AG10803 (cell line): ENCODE results near the gene GRAMD1B.

Source experiments
- DNase-seq: peaks from one replicate; pipeline ENCODE4 v3.0.0; 2010; ENCODE audit warnings: low read depth
- H3K4me3 ChIP-seq: 2 replicates; pipeline ENCODE4 v1.5.1; 2011; ENCODE audit warnings: mild to moderate bottlenecking, low read length, control low read depth
- TF ChIP-seq, protein P1 (sequence below): conservative IDR thresholded peaks from 2 replicates; pipeline ENCODE4 v1.5.1; 2011; ENCODE audit warnings: mild to moderate bottlenecking, low read length, control low read depth, inconsistent platforms

The GRAMD1B gene

DNA sequence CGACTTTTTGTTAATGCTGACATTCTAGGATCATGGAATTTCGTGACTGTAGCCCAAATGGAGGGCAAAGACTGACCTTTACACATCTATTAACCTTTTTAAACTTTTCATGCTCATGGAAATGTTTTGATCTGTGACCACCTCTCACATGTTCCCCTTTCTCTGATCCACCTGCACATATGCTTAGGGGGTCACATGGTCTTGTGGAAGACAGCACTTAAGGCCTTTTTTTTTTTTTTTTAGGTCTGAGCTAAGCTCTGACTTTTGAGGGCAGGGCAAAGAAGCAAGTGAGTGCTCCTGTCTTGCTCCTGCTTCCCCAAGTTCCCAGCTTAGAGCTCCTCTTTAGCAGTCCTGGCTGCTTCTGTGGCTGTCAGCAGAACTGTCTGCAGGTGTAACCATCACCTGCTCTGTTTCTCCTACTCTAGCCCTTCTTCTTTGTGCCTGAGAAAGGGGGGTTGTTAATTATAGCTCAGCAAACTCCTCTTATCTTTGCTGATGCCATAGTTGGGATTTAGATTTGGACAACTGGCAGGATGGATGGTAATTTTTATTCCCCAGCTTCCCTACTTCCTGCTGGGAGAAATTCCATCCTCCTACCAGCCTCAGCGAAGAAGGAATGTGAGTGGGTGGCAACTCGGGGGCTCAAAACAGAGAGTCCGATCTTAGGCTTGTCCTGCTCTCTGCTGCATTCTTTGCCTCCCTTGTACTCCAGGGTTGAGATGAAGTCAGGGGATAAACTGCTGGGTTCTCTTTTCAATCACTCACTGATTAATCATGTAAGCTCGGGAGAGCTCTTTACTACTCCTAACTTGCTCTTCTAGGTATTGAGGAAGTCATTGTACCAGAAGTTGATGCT, 64.4 kb downstream of the GRAMD1B start:
- no peak overlapping the region; the same call in 1 of the 2 replicates for H3K4me3 ChIP-seq
- peak; percentile 50 for DNase-seq
- TF ChIP-seq, protein P1, sequence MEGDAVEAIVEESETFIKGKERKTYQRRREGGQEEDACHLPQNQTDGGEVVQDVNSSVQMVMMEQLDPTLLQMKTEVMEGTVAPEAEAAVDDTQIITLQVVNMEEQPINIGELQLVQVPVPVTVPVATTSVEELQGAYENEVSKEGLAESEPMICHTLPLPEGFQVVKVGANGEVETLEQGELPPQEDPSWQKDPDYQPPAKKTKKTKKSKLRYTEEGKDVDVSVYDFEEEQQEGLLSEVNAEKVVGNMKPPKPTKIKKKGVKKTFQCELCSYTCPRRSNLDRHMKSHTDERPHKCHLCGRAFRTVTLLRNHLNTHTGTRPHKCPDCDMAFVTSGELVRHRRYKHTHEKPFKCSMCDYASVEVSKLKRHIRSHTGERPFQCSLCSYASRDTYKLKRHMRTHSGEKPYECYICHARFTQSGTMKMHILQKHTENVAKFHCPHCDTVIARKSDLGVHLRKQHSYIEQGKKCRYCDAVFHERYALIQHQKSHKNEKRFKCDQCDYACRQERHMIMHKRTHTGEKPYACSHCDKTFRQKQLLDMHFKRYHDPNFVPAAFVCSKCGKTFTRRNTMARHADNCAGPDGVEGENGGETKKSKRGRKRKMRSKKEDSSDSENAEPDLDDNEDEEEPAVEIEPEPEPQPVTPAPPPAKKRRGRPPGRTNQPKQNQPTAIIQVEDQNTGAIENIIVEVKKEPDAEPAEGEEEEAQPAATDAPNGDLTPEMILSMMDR = no peak

DNA sequence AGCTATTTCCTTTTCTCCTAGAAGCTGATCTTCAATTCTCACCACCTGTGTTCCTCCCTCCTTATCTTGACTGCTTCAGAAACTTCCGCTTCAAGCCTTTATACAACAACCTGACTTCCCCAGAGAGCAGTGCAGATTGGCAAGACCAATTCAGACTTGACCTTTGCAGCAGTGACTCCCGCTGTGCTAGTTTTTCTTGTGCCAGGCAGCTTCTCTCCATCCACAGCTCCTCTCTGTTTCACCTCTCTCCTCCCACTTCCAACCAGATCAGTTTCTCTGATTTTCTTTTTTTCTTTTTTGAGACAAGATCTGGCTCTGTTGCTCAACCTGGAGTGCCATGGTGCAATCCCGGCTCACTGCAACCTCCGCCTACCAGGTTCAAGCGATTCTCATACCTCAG, 74.3 kb downstream of the GRAMD1B start:
- TF ChIP-seq, protein P1 = no peak
- no peak for DNase-seq

DNA sequence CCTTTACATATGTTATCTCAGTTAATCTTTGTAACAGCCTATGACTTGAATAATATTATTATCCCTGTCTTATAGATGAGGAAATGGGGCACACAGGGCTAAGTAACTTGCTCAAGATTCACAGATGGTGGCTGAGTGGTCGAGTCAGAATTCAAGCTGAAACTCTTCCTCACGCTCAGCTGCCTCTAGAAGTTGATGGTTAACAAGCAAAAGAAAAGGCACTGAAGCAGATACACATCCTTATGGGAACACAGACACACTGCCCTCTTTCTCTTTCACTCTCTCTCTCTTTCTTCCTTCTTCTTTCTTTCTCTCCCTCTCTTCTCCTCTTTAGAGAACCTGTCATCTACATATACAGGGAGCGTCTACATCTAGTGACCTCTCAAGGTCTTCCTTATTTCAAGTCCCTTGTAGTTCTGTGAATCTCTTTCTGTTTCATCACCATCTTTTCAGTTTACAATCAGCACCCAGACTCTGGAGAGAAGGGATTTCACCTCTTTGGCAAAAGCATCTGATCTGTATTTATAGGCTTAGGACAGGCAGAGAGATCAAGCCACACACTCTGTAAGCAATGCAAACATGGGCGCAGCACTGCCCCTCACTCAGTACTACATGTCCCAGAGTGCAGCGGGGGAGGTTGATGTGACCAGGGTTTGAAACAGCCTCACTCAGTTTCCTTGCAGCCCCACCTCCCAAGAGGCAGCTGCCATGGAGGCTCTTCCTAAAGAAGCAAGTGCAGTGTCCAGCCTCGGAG, 75.7 kb downstream of the GRAMD1B start:
- DNase-seq = no peak

More for the DNA sequence above, 74.3 kb downstream of the GRAMD1B start:
- H3K4me3 ChIP-seq = no peak overlapping the region

DNA sequence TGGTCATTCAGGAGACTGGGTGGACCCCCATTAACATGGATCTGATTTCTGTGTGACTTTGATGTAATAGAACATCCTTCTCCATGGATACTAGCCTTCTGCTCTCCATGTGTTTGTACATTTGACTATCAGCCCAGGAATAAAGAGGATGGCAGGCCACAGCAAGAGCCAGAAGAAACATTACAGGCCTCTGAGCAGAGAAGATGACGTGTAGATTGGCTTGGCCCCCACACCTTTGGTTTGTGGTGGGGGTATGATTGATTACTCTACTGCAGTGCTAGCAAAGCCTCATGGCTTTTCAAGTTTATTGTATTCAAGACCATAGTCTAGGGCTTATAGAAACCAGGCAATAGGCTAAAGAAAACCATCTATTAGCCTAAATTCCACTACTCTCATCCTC, 77.0 kb downstream of the GRAMD1B start:
- TF ChIP-seq, protein P1 = no peak
- peak; percentile 59 for DNase-seq
- no peak overlapping the region for H3K4me3 ChIP-seq

More for the DNA sequence above, 75.7 kb downstream of the GRAMD1B start:
- H3K4me3 ChIP-seq = no peak overlapping the region
- TF ChIP-seq, protein P1 = no peak

DNA sequence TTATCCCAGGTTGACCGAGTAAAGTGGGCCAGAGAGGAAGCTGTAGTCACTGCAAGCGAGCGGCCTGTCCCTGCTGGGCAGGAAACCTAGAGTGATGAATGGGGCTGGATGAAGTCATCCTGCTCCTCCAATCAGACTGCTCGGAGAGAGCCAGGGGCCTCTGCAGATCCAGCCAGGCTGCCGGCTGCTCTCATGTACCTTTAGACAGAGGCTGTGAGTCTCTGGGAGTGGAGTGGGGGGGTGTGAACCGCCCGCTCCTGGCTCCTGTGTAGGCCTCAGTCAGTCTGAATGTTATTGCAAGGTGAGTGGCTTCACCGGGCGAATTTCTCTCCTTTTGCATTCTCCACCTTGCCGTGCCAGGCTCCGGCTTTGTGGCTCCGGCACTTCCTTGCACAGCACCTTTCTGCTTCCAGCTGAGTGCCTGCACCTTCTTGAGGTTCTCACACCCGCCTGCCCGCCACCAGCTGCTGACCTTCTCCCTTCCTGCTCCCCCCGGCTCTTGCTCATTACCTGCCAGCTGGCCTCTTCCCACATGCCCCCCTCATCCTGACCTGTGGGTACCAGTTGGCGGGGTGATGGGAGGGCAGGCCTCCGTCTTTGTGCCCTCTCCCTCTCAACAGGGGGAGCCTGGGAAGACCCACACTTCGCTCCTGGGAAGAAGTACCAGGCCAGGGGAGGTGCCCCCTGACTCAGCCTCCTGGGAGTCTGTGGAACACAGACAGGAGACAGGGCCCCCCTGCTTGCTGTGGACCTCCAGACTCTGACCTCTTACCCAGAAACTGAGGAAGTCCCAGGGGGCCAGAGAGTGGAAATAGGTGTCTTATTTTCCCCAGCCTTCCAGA, 79.9 kb downstream of the GRAMD1B start:
- DNase-seq = peak; percentile 55
- H3K4me3 ChIP-seq = no peak overlapping the region
- TF ChIP-seq, protein P1 = no peak

DNA sequence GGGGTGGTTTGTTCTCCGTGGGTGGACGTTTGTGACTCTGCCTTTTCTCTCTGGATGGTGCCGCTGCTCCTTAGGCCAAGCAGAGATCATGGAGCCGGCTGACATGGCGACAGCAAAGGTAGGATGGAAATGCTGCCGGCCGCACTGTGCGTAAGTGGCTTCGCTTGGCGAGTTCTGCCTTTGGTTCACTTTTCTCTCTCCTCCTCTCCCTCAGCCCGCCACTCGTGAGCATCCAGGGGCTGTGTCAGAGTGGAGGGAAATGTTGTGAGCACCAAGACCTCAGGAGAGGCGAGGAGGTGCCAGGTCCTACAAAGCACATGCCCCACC, 80.5 kb downstream of the GRAMD1B start:
- H3K4me3 ChIP-seq = no peak overlapping the region
- no peak for DNase-seq
- TF ChIP-seq, protein P1 = no peak
